K562 (cell line): ENCODE results near the gene QKI. TPM values are rescaled to one million over a fixed set of nuclear protein-coding genes. Genes with fewer than 3 reads are reported as not detected.
A peak's percentile ranks its signal among the peaks of the same experiment; 100 is the strongest.

ENCODE experiments used
- BDP1 ChIP-seq: IDR thresholded peaks from 3 replicates; pipeline ENCODE4 v1.6.1; 2011; ENCODE audit not compliant: insufficient read length, insufficient read depth
- CHD2 ChIP-seq: IDR thresholded peaks from 2 replicates; pipeline ENCODE4 v1.6.1; 2011; ENCODE audit warnings: low read depth, low read length
- DEAF1 ChIP-seq: fragments of 450-650 bp; formaldehyde crosslinking; IDR thresholded peaks from 2 replicates; pipeline ENCODE4 v1.4.0; 2020; ENCODE audit warnings: mild to moderate bottlenecking, moderate library complexity
- DLX4 ChIP-seq: fragments of 250-450 bp; sonication (Bioruptor Pico); IDR thresholded peaks from 2 replicates; pipeline ENCODE4 v1.6.1; 2021; ENCODE audit warnings: mild to moderate bottlenecking
- E2F3 ChIP-seq: fragments of 250-450 bp; sonication (Bioruptor Pico); IDR thresholded peaks from 2 replicates; pipeline ENCODE4 v1.4.0; 2020; ENCODE audit warnings: mild to moderate bottlenecking
- HMBOX1 ChIP-seq: sonication (generic); IDR thresholded peaks from 2 replicates; pipeline ENCODE4 v1.6.1; 2016
- MCM3 ChIP-seq: fragments of 450-650 bp; IDR thresholded peaks from 2 replicates; pipeline ENCODE4 v1.6.1; 2016
- MEIS2 ChIP-seq: fragments of 450-650 bp; IDR thresholded peaks from 2 replicates; pipeline ENCODE4 v1.6.1; 2014; ENCODE audit warnings: mild to moderate bottlenecking; ENCODE audit not compliant: partially characterized antibody
- MITF ChIP-seq: IDR thresholded peaks from 2 replicates; pipeline ENCODE4 v1.6.1; 2014; ENCODE audit warnings: antibody characterized with exemption
- MYNN ChIP-seq, 2 experiments: sonication (generic); formaldehyde crosslinking in 1 of 2; IDR thresholded peaks; 2 replicates each; pipeline versions ENCODE4 v1.5.0 to v1.6.1; 2016 to 2020; ENCODE audit warnings: antibody characterized with exemption in 1 of 2, missing genetic modification reagents in 1 of 2
- NCOA4 ChIP-seq: fragments of 450-650 bp; IDR thresholded peaks from 2 replicates; pipeline ENCODE4 v1.6.1; 2018; ENCODE audit warnings: mild to moderate bottlenecking; ENCODE audit not compliant: partially characterized antibody
- NFIX ChIP-seq: fragments of 250-450 bp; sonication (Bioruptor Pico); IDR thresholded peaks from 2 replicates; pipeline ENCODE4 v1.4.0; 2020; ENCODE audit warnings: low read depth, mild to moderate bottlenecking, moderate library complexity
- NFRKB ChIP-seq: fragments of 450-650 bp; IDR thresholded peaks from 2 replicates; pipeline ENCODE4 v1.6.1; 2016; ENCODE audit warnings: low read depth
- PHB2 ChIP-seq: fragments of 450-650 bp; IDR thresholded peaks from 2 replicates; pipeline ENCODE4 v1.6.1; 2017; ENCODE audit warnings: low read depth
- PHF20 ChIP-seq: fragments of 450-650 bp; IDR thresholded peaks from 2 replicates; pipeline ENCODE4 v1.6.1; 2018; ENCODE audit not compliant: partially characterized antibody
- POLR2AphosphoS5 ChIP-seq: IDR thresholded peaks from 2 replicates; pipeline ENCODE4 v1.6.1; 2011; ENCODE audit warnings: mild to moderate bottlenecking, low read depth, low read length, moderate library complexity; ENCODE audit not compliant: control insufficient read depth, insufficient read depth
- RBM15 ChIP-seq: fragments of 200-400 bp; formaldehyde crosslinking; IDR thresholded peaks from 2 replicates; pipeline ENCODE4 v1.6.1; 2018; ENCODE audit warnings: mild to moderate bottlenecking, low read length, moderate library complexity; ENCODE audit not compliant: insufficient read depth
- ZBTB49 ChIP-seq: sonication (generic); formaldehyde crosslinking; IDR thresholded peaks from 2 replicates; pipeline ENCODE4 v1.8.0; 2022; ENCODE audit warnings: missing genetic modification reagents, mild to moderate bottlenecking, borderline replicate concordance
- ZC3H11A ChIP-seq: IDR thresholded peaks from 2 replicates; pipeline ENCODE4 v1.6.1; 2012; ENCODE audit warnings: low read depth, low read length, improper control_type of control experiment
- ZNF165 ChIP-seq: fragments of 250-450 bp; sonication (Bioruptor Pico); IDR thresholded peaks from 2 replicates; pipeline ENCODE4 v1.4.0; 2020; ENCODE audit warnings: borderline replicate concordance
- ZNF23 ChIP-seq: fragments of 250-450 bp; sonication (Bioruptor Pico); IDR thresholded peaks from 2 replicates; pipeline ENCODE4 v1.4.0; 2020; ENCODE audit warnings: mild to moderate bottlenecking
- ZNF384 ChIP-seq: IDR thresholded peaks from 2 replicates; pipeline ENCODE4 v1.6.1; 2012; ENCODE audit warnings: low read depth, low read length, improper control_type of control experiment
- ZNF561 ChIP-seq: fragments of 450-650 bp; formaldehyde crosslinking; conservative IDR thresholded peaks from 2 replicates; pipeline ENCODE4 v1.4.0; 2020; ENCODE audit warnings: mild to moderate bottlenecking, moderate library complexity
- ZNF785 ChIP-seq: fragments of 250-450 bp; sonication (Bioruptor Pico); IDR thresholded peaks from 2 replicates; pipeline ENCODE4 v1.4.0; 2020; ENCODE audit warnings: mild to moderate bottlenecking
- polyA plus RNA-seq, 8 experiments: library from polyadenylated mRNA; depleted of rRNA in 4 of 8; stranded (reverse) in 5 of 8; unstranded in 3 of 8; fragments of >200 nt; fragmentation: Nextera tagmentation in 2 of 8; fragmentation: Illumina TruSeq in 1 of 8; extraction: Ambion mirVana in 2 of 8; extraction: Trizol in 1 of 8; gene quantifications; 2 replicates each; pipeline versions ENCODE4 v1.2.1 to v1.2.3, GENCODE V29; 2011 to 2014; ENCODE audit warnings: inconsistent platforms in 1 of 8, missing spikeins in 1 of 8
- total RNA-seq, 7 experiments: library from RNA; depleted of rRNA in 6 of 7; stranded (reverse); fragments of >200 nt in 6 of 7; fragmentation: Illumina TruSeq in 2 of 7; extraction: Trizol in 2 of 7; gene quantifications; 2 replicates each; pipeline versions ENCODE4 v1.2.1 to v1.2.3, GENCODE V29; 2011 to 2021; ENCODE audit warnings: low replicate concordance in 1 of 7

QKI gene
- total and polyA plus RNA-seq, 9 of the 15 experiments (the other 6 are each of a cell fraction or from before 2014, with no cell fraction given) = 20.4 to 215 (median 123) TPM

- TF ChIP-seq ZBTB49 (no peak), ZNF561 (CRISPR knock-in tag) (no peak), BDP1 (no peak), DEAF1 (no peak), DLX4 (CRISPR knock-in tag) (no peak), MCM3 (no peak), PHB2 (peak; percentile 58), NFIX (CRISPR knock-in tag) (no peak), ZNF785 (CRISPR knock-in tag) (no peak), ZC3H11A (no peak), E2F3 (CRISPR knock-in tag) (no peak), MITF (no peak), HMBOX1 (peak; percentile 99), POLR2AphosphoS5 (peak; percentile 32; the same call in 1 of the 2 replicates), ZNF23 (CRISPR knock-in tag) (no peak), MYNN (IDR thresholded peaks at IDR 0.05) (no peak), MYNN (CRISPR knock-in tag; IDR thresholded peaks at IDR 0.05) (no peak), RBM15 (no peak), MEIS2 (peak; percentile 12), CHD2 (no peak), ZNF165 (CRISPR knock-in tag) (no peak), NCOA4 (no peak), ZNF384 (peak; percentile 39), PHF20 (no peak), NFRKB (no peak)
Observed at GRCh38 chr6:163570579-163571231, 156.2 kb downstream of the QKI start (continued).
